HL-60 (cell line): ENCODE measurements around the gene PTBP1.

Source experiments
- TF ChIP-seq, protein P1 (sequence below): IDR thresholded peaks from 2 replicates; pipeline ENCODE4 v1.6.1; 2012; ENCODE audit warnings: low read depth; ENCODE audit not compliant: insufficient replicate concordance
- TF ChIP-seq, protein P2 (sequence below): IDR thresholded peaks from one replicate; pipeline ENCODE4 v1.5.1; 2011; ENCODE audit warnings: low read length, control low read depth, inconsistent platforms; ENCODE audit not compliant: insufficient read depth

DNA sequence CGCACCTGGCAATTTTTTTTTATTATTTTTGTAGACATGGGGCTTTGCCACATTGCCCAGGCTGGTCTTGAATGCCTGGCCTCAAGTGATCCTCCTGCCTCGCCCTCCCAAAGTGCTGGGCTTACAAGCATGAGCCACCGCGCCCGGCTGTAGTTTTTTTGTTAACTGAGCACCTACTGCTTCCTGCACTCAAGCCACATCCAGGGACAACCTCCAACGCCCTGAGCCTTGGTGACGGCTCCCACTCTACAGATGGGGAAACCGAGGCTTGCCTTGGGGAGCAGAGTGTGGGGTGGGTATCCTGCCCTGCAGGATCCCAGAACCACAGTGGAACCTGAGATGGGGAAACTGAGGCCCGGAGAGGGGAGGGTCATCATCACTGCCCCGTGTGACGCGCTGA lies 57.9 kb downstream of the PTBP1 start:
- TF ChIP-seq, protein P1, sequence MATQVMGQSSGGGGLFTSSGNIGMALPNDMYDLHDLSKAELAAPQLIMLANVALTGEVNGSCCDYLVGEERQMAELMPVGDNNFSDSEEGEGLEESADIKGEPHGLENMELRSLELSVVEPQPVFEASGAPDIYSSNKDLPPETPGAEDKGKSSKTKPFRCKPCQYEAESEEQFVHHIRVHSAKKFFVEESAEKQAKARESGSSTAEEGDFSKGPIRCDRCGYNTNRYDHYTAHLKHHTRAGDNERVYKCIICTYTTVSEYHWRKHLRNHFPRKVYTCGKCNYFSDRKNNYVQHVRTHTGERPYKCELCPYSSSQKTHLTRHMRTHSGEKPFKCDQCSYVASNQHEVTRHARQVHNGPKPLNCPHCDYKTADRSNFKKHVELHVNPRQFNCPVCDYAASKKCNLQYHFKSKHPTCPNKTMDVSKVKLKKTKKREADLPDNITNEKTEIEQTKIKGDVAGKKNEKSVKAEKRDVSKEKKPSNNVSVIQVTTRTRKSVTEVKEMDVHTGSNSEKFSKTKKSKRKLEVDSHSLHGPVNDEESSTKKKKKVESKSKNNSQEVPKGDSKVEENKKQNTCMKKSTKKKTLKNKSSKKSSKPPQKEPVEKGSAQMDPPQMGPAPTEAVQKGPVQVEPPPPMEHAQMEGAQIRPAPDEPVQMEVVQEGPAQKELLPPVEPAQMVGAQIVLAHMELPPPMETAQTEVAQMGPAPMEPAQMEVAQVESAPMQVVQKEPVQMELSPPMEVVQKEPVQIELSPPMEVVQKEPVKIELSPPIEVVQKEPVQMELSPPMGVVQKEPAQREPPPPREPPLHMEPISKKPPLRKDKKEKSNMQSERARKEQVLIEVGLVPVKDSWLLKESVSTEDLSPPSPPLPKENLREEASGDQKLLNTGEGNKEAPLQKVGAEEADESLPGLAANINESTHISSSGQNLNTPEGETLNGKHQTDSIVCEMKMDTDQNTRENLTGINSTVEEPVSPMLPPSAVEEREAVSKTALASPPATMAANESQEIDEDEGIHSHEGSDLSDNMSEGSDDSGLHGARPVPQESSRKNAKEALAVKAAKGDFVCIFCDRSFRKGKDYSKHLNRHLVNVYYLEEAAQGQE: no peak
- TF ChIP-seq, protein P2, sequence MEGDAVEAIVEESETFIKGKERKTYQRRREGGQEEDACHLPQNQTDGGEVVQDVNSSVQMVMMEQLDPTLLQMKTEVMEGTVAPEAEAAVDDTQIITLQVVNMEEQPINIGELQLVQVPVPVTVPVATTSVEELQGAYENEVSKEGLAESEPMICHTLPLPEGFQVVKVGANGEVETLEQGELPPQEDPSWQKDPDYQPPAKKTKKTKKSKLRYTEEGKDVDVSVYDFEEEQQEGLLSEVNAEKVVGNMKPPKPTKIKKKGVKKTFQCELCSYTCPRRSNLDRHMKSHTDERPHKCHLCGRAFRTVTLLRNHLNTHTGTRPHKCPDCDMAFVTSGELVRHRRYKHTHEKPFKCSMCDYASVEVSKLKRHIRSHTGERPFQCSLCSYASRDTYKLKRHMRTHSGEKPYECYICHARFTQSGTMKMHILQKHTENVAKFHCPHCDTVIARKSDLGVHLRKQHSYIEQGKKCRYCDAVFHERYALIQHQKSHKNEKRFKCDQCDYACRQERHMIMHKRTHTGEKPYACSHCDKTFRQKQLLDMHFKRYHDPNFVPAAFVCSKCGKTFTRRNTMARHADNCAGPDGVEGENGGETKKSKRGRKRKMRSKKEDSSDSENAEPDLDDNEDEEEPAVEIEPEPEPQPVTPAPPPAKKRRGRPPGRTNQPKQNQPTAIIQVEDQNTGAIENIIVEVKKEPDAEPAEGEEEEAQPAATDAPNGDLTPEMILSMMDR: no peak
